ENCODE measurements around the gene ARF1.

ARF1 gene

GRCh38 chr1:228088586-228089498 is 6.3 kb downstream of the ARF1 start:
- no peak for DNase-seq (ENCODE audit: low spot score)

- no peak for DNase-seq (ENCODE audit: low spot score)
Observed at GRCh38 chr1:228089519-228090380, 7.2 kb downstream of the ARF1 start.

GRCh38 chr1:228090613-228091081 is 8.1 kb downstream of the ARF1 start:
- no peak for DNase-seq (ENCODE audit: low spot score)

GRCh38 chr1:228091084-228091483 is 8.6 kb downstream of the ARF1 start:
- no peak for DNase-seq (ENCODE audit: low spot score)

- DNase-seq (ENCODE audit: low spot score): no peak
Observed at GRCh38 chr1:228092342-228093049, 10.0 kb downstream of the ARF1 start.

GRCh38 chr1:228093050-228093906 is 10.8 kb downstream of the ARF1 start:
- peak; percentile 33 for DNase-seq (ENCODE audit: low spot score)

- DNase-seq (ENCODE audit: low spot score): no peak
Observed at GRCh38 chr1:228094432-228095016, 12.0 kb downstream of the ARF1 start.

- peak; percentile 26 for DNase-seq (ENCODE audit: low spot score)
Observed at GRCh38 chr1:228095161-228095560, 12.7 kb downstream of the ARF1 start.

GRCh38 chr1:228095938-228096337 is 13.4 kb downstream of the ARF1 start:
- peak; percentile 34 for DNase-seq (ENCODE audit: low spot score)

- DNase-seq (ENCODE audit: low spot score): peak; percentile 63
Observed at GRCh38 chr1:228096416-228097332, 14.2 kb downstream of the ARF1 start.

- peak; percentile 50 for DNase-seq (ENCODE audit: low spot score)
Observed at GRCh38 chr1:228097333-228098081, 15.0 kb downstream of the ARF1 start.

GRCh38 chr1:228098323-228098931 is 15.9 kb downstream of the ARF1 start:
- peak; percentile 62 for DNase-seq (ENCODE audit: low spot score)

GRCh38 chr1:228099331-228099732 is 16.8 kb downstream of the ARF1 start:
- DNase-seq (ENCODE audit: low spot score): peak; percentile 56

GRCh38 chr1:228100822-228101613 is 18.5 kb downstream of the ARF1 start:
- DNase-seq (ENCODE audit: low spot score): no peak

- DNase-seq (ENCODE audit: low spot score): no peak
Observed at GRCh38 chr1:228101614-228101993, 19.1 kb downstream of the ARF1 start.

GRCh38 chr1:228101994-228102790 is 19.7 kb downstream of the ARF1 start:
- DNase-seq (ENCODE audit: low spot score): no peak
